GM12873 (cell line): ENCODE measurements around the gene CPSF4L.

ENCODE experiments used
- TF ChIP-seq, protein P1 (sequence below): IDR thresholded peaks from 2 replicates; pipeline ENCODE4 v1.5.1; 2012; ENCODE audit warnings: low read depth, mild to moderate bottlenecking, moderate library complexity, low read length, control low read depth; ENCODE audit not compliant: insufficient read depth; ENCODE audit errors: missing control alignments

Gene CPSF4L

DNA sequence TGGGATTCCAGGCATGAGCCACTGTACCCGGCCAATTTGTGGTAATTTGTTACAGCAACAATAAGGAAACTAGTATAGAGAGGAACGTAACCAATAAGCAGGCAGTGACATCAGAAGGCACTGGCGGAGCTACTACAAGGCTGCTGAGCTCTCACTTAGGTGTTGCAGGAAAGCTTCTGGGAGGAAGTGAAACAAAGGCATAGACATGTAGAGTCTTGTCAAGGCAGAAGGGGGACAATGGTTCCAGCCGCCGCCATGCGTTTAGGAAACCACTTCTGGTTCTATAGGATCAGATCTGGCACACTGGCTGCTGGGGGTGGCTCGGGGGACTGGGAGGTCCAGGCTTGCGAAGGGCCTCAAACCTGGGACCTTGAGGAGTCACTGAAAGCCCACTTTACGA lies 9.4 kb upstream of the CPSF4L start:
- TF ChIP-seq, protein P1, sequence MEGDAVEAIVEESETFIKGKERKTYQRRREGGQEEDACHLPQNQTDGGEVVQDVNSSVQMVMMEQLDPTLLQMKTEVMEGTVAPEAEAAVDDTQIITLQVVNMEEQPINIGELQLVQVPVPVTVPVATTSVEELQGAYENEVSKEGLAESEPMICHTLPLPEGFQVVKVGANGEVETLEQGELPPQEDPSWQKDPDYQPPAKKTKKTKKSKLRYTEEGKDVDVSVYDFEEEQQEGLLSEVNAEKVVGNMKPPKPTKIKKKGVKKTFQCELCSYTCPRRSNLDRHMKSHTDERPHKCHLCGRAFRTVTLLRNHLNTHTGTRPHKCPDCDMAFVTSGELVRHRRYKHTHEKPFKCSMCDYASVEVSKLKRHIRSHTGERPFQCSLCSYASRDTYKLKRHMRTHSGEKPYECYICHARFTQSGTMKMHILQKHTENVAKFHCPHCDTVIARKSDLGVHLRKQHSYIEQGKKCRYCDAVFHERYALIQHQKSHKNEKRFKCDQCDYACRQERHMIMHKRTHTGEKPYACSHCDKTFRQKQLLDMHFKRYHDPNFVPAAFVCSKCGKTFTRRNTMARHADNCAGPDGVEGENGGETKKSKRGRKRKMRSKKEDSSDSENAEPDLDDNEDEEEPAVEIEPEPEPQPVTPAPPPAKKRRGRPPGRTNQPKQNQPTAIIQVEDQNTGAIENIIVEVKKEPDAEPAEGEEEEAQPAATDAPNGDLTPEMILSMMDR: no peak

DNA sequence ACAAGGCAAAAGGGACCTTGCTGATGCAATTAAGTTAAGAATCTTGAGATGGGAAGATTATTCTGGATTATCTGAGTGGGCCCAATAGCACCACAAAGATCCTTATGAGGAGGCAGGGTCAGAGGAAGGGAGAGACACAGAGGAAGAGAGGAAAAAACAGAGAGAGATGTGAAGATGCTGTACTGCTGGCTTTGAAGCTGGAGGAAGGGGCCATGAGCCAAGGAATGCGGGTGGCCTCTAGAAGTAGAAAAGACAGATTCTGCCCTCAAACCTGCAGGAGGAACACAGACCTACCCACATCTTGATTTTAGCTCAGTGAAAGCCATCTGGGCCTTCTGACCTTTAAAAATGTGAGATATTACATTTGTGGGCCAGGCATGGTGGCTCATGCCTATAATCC lies 8.1 kb upstream of the CPSF4L start:
- TF ChIP-seq, protein P1: no peak

DNA sequence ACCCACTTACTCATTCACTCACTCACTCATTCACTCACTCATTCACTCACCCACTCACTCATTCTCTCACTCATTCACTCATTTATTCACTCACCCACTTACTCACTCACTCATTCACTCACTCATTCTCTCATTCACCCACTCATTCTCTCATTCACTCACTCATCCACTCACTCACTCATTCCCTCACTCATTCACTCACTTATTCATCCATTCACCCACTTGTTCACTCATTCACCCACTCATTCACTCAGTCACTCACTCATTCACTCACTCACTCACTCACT lies 7.6 kb upstream of the CPSF4L start:
- TF ChIP-seq, protein P1: no peak

DNA sequence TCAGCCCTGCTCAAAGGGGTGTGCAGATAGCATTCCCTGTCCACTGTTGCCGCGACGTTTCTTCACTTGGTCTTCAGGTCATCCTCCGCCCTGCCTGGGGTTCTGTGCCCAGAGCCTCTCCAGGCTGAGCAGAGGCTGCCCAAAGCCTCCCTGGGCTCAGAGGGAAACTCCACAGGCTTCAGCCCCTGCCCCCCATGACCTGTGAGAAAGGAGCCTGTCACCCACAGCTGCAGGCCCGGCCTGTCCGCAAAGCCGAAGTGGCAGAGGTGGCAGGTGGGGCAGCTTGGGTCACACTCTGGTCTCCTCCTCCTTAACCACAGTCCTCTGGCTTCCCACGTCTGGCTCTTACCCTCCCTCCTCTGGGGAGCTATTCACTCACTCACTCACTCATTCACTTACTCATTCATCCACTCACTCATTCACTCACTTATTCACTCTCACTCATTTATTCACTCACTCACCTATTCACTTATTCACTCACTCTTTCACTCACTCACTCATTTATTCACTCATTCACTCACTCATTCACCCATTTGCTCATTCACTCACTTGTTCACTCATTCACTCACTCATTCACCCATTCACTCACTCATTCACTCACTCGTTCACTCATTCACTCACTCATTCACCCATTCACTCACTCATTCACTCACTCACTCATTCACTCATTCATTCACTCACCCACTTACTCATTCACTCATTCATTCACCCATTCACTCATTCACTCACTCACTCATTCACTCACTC lies 7.1 kb upstream of the CPSF4L start:
- TF ChIP-seq, protein P1: no peak

DNA sequence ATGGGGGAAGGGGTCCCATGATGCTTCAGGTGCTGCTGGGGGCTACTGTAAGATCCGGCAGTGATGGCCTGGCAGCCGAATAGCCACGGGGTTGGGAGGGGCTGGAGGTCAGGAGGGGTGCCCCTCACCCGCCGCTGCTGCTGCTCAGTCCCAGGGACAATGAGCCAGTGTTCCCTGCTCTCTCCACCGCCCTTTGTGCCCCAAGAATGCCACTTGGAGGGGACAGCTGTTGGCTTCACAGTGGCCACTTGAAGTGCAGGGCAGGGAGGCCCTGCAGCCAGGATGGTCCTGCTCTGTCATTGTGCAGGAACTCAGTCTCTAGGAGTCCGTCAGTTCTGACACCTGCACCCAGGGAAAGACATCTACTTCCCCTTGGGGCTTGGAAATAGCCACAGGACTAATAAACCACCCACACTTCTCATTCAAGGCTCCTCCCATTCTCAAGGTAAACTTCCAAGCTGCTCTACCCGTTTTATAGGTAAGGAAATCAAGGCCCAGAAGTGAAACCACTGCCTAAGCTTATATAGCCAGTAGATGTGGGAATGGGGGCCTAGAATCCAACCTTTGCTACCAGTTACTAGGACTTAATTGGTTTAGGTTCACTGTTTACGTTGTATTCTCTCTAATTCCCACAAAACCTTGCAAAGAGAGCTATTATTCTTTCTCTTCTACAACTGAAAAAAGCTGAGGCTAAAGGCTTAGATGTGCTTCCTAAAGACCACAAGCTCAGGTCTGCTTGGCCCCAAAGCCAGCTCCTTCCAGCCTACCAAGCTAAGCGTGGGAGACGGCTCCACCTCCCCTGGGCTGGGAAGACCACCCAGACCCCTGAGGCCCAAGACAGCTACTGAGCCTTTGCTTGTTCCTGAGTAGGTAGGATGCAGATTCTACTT lies 6.2 kb upstream of the CPSF4L start:
- TF ChIP-seq, protein P1: no peak

DNA sequence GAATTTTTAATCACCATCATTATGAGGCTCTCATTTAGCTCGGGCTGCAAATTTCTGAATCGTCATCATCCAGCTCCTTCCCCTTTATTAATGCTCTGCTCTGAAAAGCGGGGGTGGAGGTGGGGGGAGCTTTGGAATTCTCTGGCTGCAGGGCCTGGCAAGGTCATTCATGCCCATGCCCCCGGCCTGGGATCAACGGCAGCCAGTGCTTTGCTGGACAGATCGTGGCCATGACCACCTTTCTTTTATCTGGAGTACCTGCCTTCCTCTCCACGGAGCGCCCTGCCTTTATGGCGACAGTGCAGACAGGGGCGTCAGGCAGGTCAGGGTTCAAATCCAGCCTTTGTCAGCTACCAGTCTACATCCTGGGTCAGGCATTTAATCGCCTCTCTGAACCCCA lies 5.1 kb upstream of the CPSF4L start:
- TF ChIP-seq, protein P1: no peak
